ENCODE results near the gene FAM217B.

Gene FAM217B

DNA sequence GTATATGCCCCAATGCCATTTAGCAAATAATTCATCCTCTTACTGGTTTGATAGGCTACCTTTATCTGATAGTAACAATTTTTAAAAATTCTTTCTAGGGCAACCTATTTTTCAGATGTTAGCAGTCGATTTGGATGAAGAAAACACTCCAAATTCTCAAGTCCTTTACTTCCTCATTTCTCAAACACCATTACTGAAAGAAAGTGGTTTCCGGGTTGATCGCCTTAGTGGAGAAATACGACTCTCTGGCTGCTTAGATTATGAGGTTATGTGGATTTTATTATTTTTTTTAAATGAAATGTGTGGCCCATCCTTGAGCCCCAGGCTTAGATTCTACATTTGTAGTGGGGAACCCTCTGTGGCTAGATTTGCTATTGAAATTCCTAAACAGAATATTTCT lies 44.4 kb downstream of the FAM217B start:
- H3K4me3 ChIP-seq (ENCODE audit: low read depth, low read length): no peak overlapping the region
- TF ChIP-seq, protein P1, sequence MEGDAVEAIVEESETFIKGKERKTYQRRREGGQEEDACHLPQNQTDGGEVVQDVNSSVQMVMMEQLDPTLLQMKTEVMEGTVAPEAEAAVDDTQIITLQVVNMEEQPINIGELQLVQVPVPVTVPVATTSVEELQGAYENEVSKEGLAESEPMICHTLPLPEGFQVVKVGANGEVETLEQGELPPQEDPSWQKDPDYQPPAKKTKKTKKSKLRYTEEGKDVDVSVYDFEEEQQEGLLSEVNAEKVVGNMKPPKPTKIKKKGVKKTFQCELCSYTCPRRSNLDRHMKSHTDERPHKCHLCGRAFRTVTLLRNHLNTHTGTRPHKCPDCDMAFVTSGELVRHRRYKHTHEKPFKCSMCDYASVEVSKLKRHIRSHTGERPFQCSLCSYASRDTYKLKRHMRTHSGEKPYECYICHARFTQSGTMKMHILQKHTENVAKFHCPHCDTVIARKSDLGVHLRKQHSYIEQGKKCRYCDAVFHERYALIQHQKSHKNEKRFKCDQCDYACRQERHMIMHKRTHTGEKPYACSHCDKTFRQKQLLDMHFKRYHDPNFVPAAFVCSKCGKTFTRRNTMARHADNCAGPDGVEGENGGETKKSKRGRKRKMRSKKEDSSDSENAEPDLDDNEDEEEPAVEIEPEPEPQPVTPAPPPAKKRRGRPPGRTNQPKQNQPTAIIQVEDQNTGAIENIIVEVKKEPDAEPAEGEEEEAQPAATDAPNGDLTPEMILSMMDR (IDR thresholded peaks at IDR 0.05; ENCODE audit: low read depth, low read length, missing control alignments): no peak
- DNase-seq (ENCODE audit: low read depth): no peak

DNA sequence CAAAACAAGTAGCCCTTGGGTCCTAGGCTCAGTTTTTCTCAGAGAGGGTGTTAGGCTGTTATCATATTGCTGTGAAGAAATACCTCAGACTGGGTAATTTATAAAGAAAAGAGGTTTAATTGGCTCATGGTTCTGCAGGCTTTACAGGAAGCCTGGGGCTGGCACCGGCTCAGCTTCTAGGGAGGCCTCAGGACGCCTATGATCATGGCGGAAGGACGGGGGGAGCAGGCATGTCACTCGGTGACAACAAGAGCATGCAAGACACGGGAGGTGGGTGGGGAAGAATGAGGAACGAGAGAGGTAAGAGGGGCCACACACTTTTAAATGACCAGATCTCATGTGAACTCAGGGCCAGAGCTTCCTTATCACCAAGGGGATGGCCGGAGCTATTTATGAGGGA lies 45.0 kb downstream of the FAM217B start:
- no peak for DNase-seq (ENCODE audit: low read depth)
- TF ChIP-seq, protein P1 (IDR thresholded peaks at IDR 0.05; ENCODE audit: low read depth, low read length, missing control alignments): no peak
- no peak overlapping the region for H3K4me3 ChIP-seq (ENCODE audit: low read depth, low read length)

- no peak for DNase-seq (ENCODE audit: low read depth)
- TF ChIP-seq, protein P1 (IDR thresholded peaks at IDR 0.05; ENCODE audit: low read depth, low read length, missing control alignments): peak; percentile 40
- H3K4me3 ChIP-seq (ENCODE audit: low read depth, low read length): no peak overlapping the region
Measured at GRCh38 chr20:59985864-59986263, 45.7 kb downstream of the FAM217B start.

DNA sequence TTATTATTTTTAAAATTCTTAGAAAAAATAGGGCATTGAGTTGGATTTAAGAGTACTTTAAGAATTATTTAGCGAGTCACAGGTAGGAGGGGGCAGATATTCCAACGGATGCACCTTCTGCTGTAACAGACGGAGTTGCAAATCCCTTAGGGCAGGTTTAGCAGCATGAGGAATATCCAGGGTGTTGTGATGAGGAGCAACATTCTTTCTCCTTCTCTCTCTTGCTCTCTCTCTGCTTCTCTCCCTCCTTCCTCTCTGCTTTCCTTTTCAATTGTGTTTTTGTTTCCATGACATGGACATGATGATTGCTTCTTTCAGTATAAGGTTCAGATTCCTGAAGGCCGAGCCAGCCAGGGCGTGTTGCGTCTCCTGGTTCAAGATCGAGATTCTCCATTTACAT lies 46.9 kb downstream of the FAM217B start:
- TF ChIP-seq, protein P1 (IDR thresholded peaks at IDR 0.05; ENCODE audit: low read depth, low read length, missing control alignments): no peak
- DNase-seq (ENCODE audit: low read depth): no peak
- H3K4me3 ChIP-seq (ENCODE audit: low read depth, low read length): no peak overlapping the region

GRCh38 chr20:59988141-59988540 lies 48.0 kb downstream of the FAM217B start:
- no peak for DNase-seq (ENCODE audit: low read depth)
- H3K4me3 ChIP-seq (ENCODE audit: low read depth, low read length): no peak overlapping the region
- TF ChIP-seq, protein P1 (IDR thresholded peaks at IDR 0.05; ENCODE audit: low read depth, low read length, missing control alignments): no peak

- DNase-seq (ENCODE audit: low read depth): no peak
- TF ChIP-seq, protein P1 (IDR thresholded peaks at IDR 0.05; ENCODE audit: low read depth, low read length, missing control alignments): no peak
- H3K4me3 ChIP-seq (ENCODE audit: low read depth, low read length): no peak overlapping the region
Measured at GRCh38 chr20:59992526-59993084, 52.4 kb downstream of the FAM217B start.

- H3K4me3 ChIP-seq (ENCODE audit: low read depth, low read length): no peak overlapping the region
- no peak for DNase-seq (ENCODE audit: low read depth)
- TF ChIP-seq, protein P1 (IDR thresholded peaks at IDR 0.05; ENCODE audit: low read depth, low read length, missing control alignments): no peak
Measured at GRCh38 chr20:59993736-59994430, 53.7 kb downstream of the FAM217B start.
